LNCAP (cell line): Measurements from ENCODE around the gene HSD17B12.

Experiments
- TF ChIP-seq, protein P1 (sequence below): fragments of 450-650 bp; IDR thresholded peaks from 2 replicates; pipeline ENCODE4 v1.5.1; 2017; ENCODE audit warnings: mild to moderate bottlenecking

Gene HSD17B12

DNA sequence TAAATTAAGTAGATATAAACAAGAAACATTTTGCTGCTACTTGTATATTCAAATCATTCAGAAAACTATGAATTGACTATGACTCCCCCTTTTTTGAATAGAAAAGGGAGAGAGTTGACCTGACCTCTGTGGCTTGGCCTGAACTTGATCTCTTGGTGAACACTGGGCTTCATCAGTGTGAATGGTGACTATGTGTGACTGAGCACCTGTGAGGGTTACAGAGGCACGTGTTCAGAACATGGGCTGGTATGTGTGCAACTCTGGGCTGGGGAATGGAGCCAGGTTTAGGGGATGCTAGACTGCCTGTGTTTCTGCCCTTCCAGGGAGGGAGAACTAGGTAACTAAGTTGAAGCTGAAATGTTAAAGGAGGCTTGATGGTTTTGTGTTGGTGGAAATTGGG, 29.2 kb downstream of the HSD17B12 start:
- TF ChIP-seq, protein P1, sequence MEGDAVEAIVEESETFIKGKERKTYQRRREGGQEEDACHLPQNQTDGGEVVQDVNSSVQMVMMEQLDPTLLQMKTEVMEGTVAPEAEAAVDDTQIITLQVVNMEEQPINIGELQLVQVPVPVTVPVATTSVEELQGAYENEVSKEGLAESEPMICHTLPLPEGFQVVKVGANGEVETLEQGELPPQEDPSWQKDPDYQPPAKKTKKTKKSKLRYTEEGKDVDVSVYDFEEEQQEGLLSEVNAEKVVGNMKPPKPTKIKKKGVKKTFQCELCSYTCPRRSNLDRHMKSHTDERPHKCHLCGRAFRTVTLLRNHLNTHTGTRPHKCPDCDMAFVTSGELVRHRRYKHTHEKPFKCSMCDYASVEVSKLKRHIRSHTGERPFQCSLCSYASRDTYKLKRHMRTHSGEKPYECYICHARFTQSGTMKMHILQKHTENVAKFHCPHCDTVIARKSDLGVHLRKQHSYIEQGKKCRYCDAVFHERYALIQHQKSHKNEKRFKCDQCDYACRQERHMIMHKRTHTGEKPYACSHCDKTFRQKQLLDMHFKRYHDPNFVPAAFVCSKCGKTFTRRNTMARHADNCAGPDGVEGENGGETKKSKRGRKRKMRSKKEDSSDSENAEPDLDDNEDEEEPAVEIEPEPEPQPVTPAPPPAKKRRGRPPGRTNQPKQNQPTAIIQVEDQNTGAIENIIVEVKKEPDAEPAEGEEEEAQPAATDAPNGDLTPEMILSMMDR: no peak

DNA sequence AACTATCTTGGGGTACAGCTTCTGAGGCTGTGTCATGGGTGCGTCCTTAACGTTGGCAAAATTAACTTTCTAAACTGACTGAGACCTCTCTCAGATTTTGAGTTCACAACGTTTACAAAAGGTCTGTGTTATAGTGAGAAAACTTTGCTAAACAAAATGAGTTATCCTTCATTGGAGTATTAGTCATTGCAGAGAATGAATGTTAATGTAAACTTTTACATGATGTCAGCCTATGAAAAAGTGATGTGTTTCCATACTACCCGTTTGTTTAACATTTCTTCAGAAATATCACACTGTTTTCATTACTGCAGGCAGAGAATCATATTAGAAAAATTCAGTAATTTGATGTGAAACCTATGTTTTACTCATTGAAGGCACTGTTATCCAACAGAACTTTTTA, 32.1 kb downstream of the HSD17B12 start:
- TF ChIP-seq, protein P1: no peak

DNA sequence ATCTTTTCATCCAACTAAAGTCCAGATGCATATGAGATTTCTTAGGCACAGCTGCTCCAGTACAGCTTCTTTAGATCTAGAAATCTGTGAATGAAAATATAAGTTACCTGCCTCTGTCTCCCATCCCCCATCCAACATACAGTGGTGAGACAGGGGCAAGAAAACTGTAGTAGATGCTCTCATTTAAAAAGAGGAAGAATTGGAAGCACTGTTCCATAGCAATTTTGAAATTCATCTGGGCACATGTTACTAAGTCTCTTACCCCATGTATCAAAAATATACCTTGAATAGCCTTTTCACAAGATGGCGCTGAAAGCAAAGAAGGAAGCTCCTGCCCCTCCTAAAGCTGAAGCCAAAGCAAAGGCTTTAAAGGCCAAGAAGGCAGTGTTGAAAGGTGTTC, 37.8 kb downstream of the HSD17B12 start:
- TF ChIP-seq, protein P1: no peak

DNA sequence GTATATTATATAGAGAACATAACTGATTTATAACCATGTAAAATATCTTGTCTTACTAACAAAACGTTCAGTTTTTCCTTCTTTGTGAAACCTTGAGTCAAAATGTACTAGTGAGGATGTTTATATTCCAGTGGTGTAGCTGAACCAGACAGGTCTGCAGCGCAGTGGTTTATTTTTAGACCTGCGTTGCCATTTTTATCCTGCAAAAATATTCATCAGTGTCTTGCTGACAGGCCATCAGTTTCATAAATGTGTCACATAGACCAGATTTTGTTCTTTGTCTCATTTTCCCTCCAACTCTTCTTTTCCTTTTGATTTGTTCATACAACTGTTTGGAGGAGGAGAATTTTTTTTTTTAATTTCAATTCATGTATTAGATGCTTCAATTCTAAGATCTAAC, 43.1 kb downstream of the HSD17B12 start:
- TF ChIP-seq, protein P1: no peak

DNA sequence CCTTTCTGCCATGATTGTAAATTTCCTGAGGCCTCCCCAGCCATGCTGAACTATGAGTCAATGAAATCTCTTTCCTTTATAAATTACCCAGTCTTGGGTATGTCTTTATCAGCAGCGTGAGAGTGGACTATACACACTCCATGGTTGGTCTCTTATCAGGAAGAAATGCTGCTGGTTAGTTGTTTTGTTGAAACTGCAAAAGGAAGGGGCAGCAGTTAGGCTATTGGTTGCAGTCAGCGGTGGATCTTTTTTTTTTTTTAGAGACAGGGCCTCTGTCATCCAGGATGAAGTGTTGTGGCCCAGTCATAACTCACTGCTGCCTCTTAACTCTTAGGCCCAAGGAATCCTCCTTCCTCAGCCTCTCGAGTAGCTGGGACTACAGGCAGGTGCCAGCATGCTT, 51.7 kb downstream of the HSD17B12 start:
- TF ChIP-seq, protein P1: no peak

DNA sequence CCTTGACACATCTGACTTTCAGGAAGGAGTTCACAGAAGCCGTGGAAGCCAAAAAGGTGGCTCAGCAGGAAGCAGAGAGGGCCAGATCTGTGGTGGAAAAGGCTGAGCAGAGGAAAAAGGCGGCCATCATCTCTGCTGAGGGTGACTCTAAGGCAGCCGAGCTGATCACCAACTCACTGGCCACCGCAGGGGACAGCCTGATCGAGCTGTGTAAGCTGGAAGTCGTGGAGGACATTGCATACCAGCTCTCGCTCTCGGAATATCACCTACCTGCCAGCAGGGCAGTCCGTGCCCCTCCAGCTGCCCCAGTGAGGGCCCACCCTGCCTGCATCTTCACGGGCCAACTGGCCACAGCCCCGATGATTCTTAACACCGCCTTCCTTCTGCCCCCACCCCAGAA, 53.7 kb downstream of the HSD17B12 start:
- TF ChIP-seq, protein P1: no peak

DNA sequence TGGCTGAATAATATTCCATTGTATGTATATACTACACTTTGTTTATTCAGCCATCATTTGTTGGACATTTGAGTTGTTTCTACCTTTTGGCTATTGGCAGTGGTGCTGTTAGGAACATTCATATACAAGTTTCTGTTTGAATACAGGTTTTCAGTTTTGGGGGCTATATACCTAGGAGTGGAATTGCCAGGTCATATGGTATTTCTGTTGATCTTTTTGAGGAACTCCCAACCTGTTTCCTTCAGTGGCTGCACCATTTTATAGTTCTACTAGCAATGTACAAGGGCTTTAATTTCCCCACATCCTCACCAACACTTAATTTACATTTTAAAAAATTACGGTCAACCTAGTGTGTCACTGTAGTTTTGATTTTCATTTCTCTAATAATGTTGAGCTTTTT, 54.6 kb downstream of the HSD17B12 start:
- TF ChIP-seq, protein P1: no peak

DNA sequence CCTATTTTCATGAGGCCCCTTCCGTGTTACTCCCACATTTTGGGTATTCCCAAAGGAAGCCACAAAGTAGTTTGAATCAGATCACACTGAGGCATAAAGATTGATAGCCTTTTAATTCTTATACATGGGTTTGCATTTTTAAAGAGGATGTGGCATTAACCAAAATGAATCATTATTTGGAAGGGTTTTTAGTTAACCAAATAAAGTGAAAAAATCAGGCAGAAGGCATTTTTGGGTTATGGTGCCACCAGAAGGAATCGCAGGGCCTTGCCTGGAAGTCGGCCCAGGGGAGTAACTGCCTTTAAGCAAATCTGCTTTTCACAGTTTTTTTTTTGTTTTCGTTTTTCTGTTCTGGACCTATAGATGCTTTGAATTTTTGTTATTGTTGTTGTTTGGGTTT, 55.4 kb downstream of the HSD17B12 start:
- TF ChIP-seq, protein P1: no peak
